ENCODE data around the gene CLDND2.

Gene CLDND2

GRCh38 chr19:51317968-51318367, 50.8 kb downstream of the CLDND2 start:
- H3K27ac ChIP-seq (ENCODE audit: extremely low read depth, low read depth, low read length), result no peak overlapping the region
- ChIA-PET CTCF (interaction anchor here (1.0 to 1.7 kb wide), 4 partner anchors 9 to 160 kb away, joined by 3 to 7 read pairs (median 3); no protein-coding TSS in a partner anchor), POLR2A (interaction anchor here (0.7 kb wide), 1 partner anchor 83 kb away, joined by 3 read pairs; no protein-coding TSS in a partner anchor)
- H3K9me3 ChIP-seq (ENCODE audit: control insufficient read depth, insufficient read depth, low read depth, low read length), result no peaks in the 10 kb centered on the region
- H3K36me3 ChIP-seq (ENCODE audit: control insufficient read depth in 2 of 2, insufficient read depth in 1 of 2, low read length in 2 of 2), result no peaks in the 10 kb centered on the region; a peak in 1 of 3 replicates
- TF ChIP-seq SETDB1 (IDR thresholded peaks at IDR 0.05; ENCODE audit: insufficient read length, low read length) (no peak), ZFP3 (tag by site-specific recombination; IDR thresholded peaks at IDR 0.05; ENCODE audit: low read depth) (peak; percentile 53)
- H3K4me3 ChIP-seq (ENCODE audit: low read depth, low read length), result no peak overlapping the region
- H3K4me1 ChIP-seq (ENCODE audit: control insufficient read depth, insufficient read depth, low read length), result no peaks in the 10 kb centered on the region; the same call in 1 of the 2 replicates

GRCh38 chr19:51317376-51317775, 51.4 kb downstream of the CLDND2 start:
- H3K27ac ChIP-seq (ENCODE audit: extremely low read depth, low read depth, low read length), result no peak overlapping the region
- TF ChIP-seq SALL2 (tag by site-specific recombination; IDR thresholded peaks at IDR 0.05; ENCODE audit: borderline replicate concordance) (no peak), ZNF350 (tag by site-specific recombination; IDR thresholded peaks at IDR 0.05) (no peak), ZIC2 (tag by site-specific recombination; IDR thresholded peaks at IDR 0.05) (no peak), PRDM2 (tag by site-specific recombination; IDR thresholded peaks at IDR 0.05; ENCODE audit: borderline replicate concordance) (no peak), ZNF707 (tag by site-specific recombination; IDR thresholded peaks at IDR 0.05) (no peak), PBX3 (CRISPR knock-in tag; IDR thresholded peaks at IDR 0.05) (no peak), REPIN1 (tag by site-specific recombination; IDR thresholded peaks at IDR 0.05; ENCODE audit: low read depth) (no peak), ZNF548 (tag by site-specific recombination; IDR thresholded peaks at IDR 0.05) (no peak), ZNF112 (tag by site-specific recombination; IDR thresholded peaks at IDR 0.05) (no peak), ZNF19 (tag by site-specific recombination; IDR thresholded peaks at IDR 0.05; ENCODE audit: low read depth) (no peak), ZNF426 (tag by site-specific recombination; IDR thresholded peaks at IDR 0.05) (no peak), ZNF223 (tag by site-specific recombination; IDR thresholded peaks at IDR 0.05) (no peak), ZBTB26 (tag by site-specific recombination; optimal IDR thresholded peaks at IDR 0.05) (no peak), MYNN (tag by site-specific recombination; IDR thresholded peaks at IDR 0.05; ENCODE audit: borderline replicate concordance) (no peak), ZNF416 (tag by site-specific recombination; IDR thresholded peaks at IDR 0.05) (no peak)
- ChIA-PET CTCF (interaction anchor here (1.2 to 1.7 kb wide), 2 partner anchors 10 to 104 kb away, joined by 3 to 7 read pairs; no protein-coding TSS in a partner anchor), POLR2A (interaction anchor here (0.7 kb wide), 1 partner anchor 83 kb away, joined by 3 read pairs; no protein-coding TSS in a partner anchor)
- no peaks in the 10 kb centered on the region; a peak in 1 of 3 replicates for H3K36me3 ChIP-seq (ENCODE audit: control insufficient read depth in 2 of 2, insufficient read depth in 1 of 2, low read length in 2 of 2)
- H3K4me1 ChIP-seq (ENCODE audit: control insufficient read depth, insufficient read depth, low read length), result no peaks in the 10 kb centered on the region; the same call in 1 of the 2 replicates
- no peak overlapping the region for H3K4me3 ChIP-seq (ENCODE audit: low read depth, low read length)
- H3K9me3 ChIP-seq (ENCODE audit: control insufficient read depth, insufficient read depth, low read depth, low read length), result no peaks in the 10 kb centered on the region
